ENCODE data around the gene DDB1. TPM values are rescaled to one million over a fixed set of nuclear protein-coding genes. Genes with fewer than 3 reads are reported as not detected.

DDB1 gene
- total and polyA plus RNA-seq, 10 of the 15 experiments (the other 5 are each of a cell fraction or from before 2014, with no cell fraction given): 136 to 272 (median 216) TPM

DNA sequence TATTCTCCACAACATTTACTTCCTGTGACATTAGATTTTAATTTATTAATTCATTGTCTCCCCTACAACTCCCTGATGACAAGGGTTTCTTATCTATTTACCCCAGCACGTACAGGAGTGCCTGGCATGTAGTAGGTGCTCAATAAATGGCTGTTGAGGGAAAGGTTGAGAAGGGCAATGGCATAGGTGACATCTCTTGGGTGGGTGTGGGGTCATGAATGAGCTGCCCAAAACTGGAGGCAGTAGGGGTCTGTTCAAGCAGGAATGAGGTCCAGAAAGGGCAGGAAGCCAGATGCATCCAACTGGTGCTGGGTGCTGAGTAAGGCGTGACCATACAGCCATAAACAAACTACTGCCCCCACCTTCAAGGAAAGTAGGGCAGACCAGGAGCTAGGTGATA is 40.5 kb downstream of the DDB1 start (continued):
- TF ChIP-seq, protein P1, sequence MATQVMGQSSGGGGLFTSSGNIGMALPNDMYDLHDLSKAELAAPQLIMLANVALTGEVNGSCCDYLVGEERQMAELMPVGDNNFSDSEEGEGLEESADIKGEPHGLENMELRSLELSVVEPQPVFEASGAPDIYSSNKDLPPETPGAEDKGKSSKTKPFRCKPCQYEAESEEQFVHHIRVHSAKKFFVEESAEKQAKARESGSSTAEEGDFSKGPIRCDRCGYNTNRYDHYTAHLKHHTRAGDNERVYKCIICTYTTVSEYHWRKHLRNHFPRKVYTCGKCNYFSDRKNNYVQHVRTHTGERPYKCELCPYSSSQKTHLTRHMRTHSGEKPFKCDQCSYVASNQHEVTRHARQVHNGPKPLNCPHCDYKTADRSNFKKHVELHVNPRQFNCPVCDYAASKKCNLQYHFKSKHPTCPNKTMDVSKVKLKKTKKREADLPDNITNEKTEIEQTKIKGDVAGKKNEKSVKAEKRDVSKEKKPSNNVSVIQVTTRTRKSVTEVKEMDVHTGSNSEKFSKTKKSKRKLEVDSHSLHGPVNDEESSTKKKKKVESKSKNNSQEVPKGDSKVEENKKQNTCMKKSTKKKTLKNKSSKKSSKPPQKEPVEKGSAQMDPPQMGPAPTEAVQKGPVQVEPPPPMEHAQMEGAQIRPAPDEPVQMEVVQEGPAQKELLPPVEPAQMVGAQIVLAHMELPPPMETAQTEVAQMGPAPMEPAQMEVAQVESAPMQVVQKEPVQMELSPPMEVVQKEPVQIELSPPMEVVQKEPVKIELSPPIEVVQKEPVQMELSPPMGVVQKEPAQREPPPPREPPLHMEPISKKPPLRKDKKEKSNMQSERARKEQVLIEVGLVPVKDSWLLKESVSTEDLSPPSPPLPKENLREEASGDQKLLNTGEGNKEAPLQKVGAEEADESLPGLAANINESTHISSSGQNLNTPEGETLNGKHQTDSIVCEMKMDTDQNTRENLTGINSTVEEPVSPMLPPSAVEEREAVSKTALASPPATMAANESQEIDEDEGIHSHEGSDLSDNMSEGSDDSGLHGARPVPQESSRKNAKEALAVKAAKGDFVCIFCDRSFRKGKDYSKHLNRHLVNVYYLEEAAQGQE (IDR thresholded peaks at IDR 0.05; ENCODE audit: low read depth, low read length): no peak
- TF ChIP-seq CHD4 (IDR thresholded peaks at IDR 0.05) (no peak), ATF2 (IDR thresholded peaks at IDR 0.05; ENCODE audit: low read length) (no peak), CBFB (IDR thresholded peaks at IDR 0.05; ENCODE audit: low read depth) (no peak), PKNOX1 (IDR thresholded peaks at IDR 0.05) (no peak), YBX1 (IDR thresholded peaks at IDR 0.05) (no peak), SUPT20H (IDR thresholded peaks at IDR 0.05; ENCODE audit: borderline replicate concordance, control insufficient read depth, low read depth, low read length) (no peak), CEBPZ (IDR thresholded peaks at IDR 0.05; ENCODE audit: low read depth, low read length) (no peak)

All from GM12878 (cell line).